Fibroblast of lung (primary cell): ENCODE measurements around the gene MRPL55.

Source experiments
- EZH2 ChIP-seq: IDR thresholded peaks from 2 replicates; pipeline ENCODE4 v1.5.1; 2012; ENCODE audit warnings: low read length, control low read depth, mild to moderate bottlenecking; ENCODE audit errors: missing control alignments
- TF ChIP-seq, protein P1 (sequence below), 2 donors: IDR thresholded peaks in 1 of 2; conservative IDR thresholded peaks in 1 of 2; 1 replicate in 1 of 2; 2 replicates in 1 of 2; pipeline ENCODE4 v1.5.1; 2011 to 2012; ENCODE audit warnings: low read length in 2 of 2, control low read depth in 1 of 2, inconsistent platforms in 1 of 2, low read depth in 1 of 2, mild to moderate bottlenecking in 1 of 2

- TF ChIP-seq, protein P1, sequence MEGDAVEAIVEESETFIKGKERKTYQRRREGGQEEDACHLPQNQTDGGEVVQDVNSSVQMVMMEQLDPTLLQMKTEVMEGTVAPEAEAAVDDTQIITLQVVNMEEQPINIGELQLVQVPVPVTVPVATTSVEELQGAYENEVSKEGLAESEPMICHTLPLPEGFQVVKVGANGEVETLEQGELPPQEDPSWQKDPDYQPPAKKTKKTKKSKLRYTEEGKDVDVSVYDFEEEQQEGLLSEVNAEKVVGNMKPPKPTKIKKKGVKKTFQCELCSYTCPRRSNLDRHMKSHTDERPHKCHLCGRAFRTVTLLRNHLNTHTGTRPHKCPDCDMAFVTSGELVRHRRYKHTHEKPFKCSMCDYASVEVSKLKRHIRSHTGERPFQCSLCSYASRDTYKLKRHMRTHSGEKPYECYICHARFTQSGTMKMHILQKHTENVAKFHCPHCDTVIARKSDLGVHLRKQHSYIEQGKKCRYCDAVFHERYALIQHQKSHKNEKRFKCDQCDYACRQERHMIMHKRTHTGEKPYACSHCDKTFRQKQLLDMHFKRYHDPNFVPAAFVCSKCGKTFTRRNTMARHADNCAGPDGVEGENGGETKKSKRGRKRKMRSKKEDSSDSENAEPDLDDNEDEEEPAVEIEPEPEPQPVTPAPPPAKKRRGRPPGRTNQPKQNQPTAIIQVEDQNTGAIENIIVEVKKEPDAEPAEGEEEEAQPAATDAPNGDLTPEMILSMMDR (conservative IDR thresholded peaks at IDR 0.05 in 1 of 2, IDR thresholded peaks at IDR 0.05 in 1 of 2; ENCODE audit: low read depth in 1 of 2, low read length in 2 of 2), result no peak
- TF ChIP-seq EZH2, result no peak
Observed at GRCh38 chr1:228085287-228085951, 23.7 kb downstream of the MRPL55 start.
